Left lung (tissue), 10 donors: ENCODE measurements around the gene FGGY. TPM values are rescaled to one million over a fixed set of nuclear protein-coding genes. Genes with fewer than 3 reads are reported as not detected.

Experiments used
- ATAC-seq: fragments of 200-7000 bp; cut with Tn5 transposase; one replicate; pipeline ENCODE4 v1.9.1; 2020; ENCODE audit warnings: moderate library complexity
- DNase-seq, 4 donors: peaks; one replicate each; pipeline ENCODE4 v3.0.0-alpha.2; 2013 to 2020
- H3K27ac ChIP-seq, 2 donors: fragments of 200-600 bp; sonication (generic) in 1 of 2; one replicate each; pipeline versions ENCODE4 v1.5.0 to v1.8.0; 2020 to 2021
- H3K27me3 ChIP-seq, 2 donors: fragments of 200-600 bp; sonication (generic) in 1 of 2; one replicate each; pipeline versions ENCODE4 v1.5.0 to v1.8.0; 2020 to 2021
- H3K36me3 ChIP-seq, 2 donors: fragments of 200-600 bp; sonication (generic) in 1 of 2; one replicate each; pipeline versions ENCODE4 v1.5.0 to v1.8.0; 2020 to 2021
- H3K4me1 ChIP-seq, 2 donors: fragments of 200-600 bp; one replicate each; pipeline ENCODE4 v1.8.0; 2021
- H3K4me3 ChIP-seq, 2 donors: fragments of 200-600 bp; sonication (generic) in 1 of 2; one replicate each; pipeline versions ENCODE4 v1.5.0 to v1.8.0; 2020 to 2021; ENCODE audit warnings: mild to moderate bottlenecking in 1 of 2
- H3K9me3 ChIP-seq, 2 donors: fragments of 200-600 bp; sonication (generic) in 1 of 2; one replicate each; pipeline versions ENCODE4 v1.5.0 to v1.8.0; 2020 to 2021
- CTCF ChIP-seq, 2 donors: fragments of 200-600 bp; sonication (generic) in 1 of 2; IDR thresholded peaks; one replicate each; pipeline versions ENCODE4 v1.5.0 to v1.8.0; 2021; ENCODE audit warnings: antibody characterized with exemption in 2 of 2
- intact Hi-C, 2 donors: fragments of 100-400 bp; cut with DNase I; formaldehyde crosslinking; loops; one replicate each; pipeline versions ENCODE4 v1.11.2 to v1.14.2; 2022
- polyA plus RNA-seq, 6 donors: library from polyadenylated mRNA; unstranded; fragments of 120-200 nt; gene quantifications; one replicate each; pipeline ENCODE4 v1.2.1, GENCODE V29; 2013; ENCODE audit not compliant: insufficient read length in 6 of 6
- total RNA-seq, 2 donors: library from RNA; stranded (reverse); fragmentation: NEBNext Ultra II Directional; extraction: Animal tissue kit (Norgen Biotek cat#: 25700); gene quantifications; one replicate each; pipeline ENCODE4 v1.2.1, GENCODE V29; 2021
- donor health status: DM: no; HTN: yes; CAD: no.
- donor health status: DM: no; HTN: no; CAD: no.

FGGY gene
- total and polyA plus RNA-seq, 8 donors: 13.5 to 22.7 (median 18.4) TPM

- TF ChIP-seq CTCF (IDR thresholded peaks at IDR 0.05): no peak
- Histone ChIP-seq H3K27ac (no peak overlapping the region), H3K4me1 (peaks cover 0 to 5% of the 10 kb centered on the region in 2 donors), H3K9me3 (no peaks in the 10 kb centered on the region), H3K36me3 (no peaks in the 10 kb centered on the region), H3K4me3 (no peak overlapping the region), H3K27me3 (no peaks in the 10 kb centered on the region)
- intact Hi-C loops: no loop called here
- no peak for ATAC-seq
- no peak for DNase-seq
These were observed 304.1 kb downstream of the FGGY start for GRCh38 chr1:59601041-59601441.

GRCh38 chr1:59601811-59602210 is 304.9 kb downstream of the FGGY start:
- no peaks in the 10 kb centered on the region for H3K9me3 ChIP-seq
- ATAC-seq: no peak
- no peak for DNase-seq
- intact Hi-C loops: no loop called here
- no peak for TF ChIP-seq CTCF (IDR thresholded peaks at IDR 0.05)
- H3K36me3 ChIP-seq: no peaks in the 10 kb centered on the region
- H3K27ac ChIP-seq: no peak overlapping the region
- H3K4me1 ChIP-seq: no peaks in the 10 kb centered on the region
- no peak overlapping the region for H3K4me3 ChIP-seq
- H3K27me3 ChIP-seq: no peaks in the 10 kb centered on the region

GRCh38 chr1:59604191-59604590 is 307.3 kb downstream of the FGGY start:
- DNase-seq (no peak), ATAC-seq (no peak)
- no peak overlapping the region for H3K27ac ChIP-seq
- no peaks in the 10 kb centered on the region for H3K9me3 ChIP-seq
- no peaks in the 10 kb centered on the region for H3K36me3 ChIP-seq
- no peak for TF ChIP-seq CTCF (IDR thresholded peaks at IDR 0.05)
- no peaks in the 10 kb centered on the region for H3K4me1 ChIP-seq
- intact Hi-C loops: no loop called here
- no peak overlapping the region for H3K4me3 ChIP-seq
- no peaks in the 10 kb centered on the region for H3K27me3 ChIP-seq

GRCh38 chr1:59605184-59605583 is 308.3 kb downstream of the FGGY start:
- Histone ChIP-seq H3K4me1 (no peaks in the 10 kb centered on the region), H3K9me3 (no peaks in the 10 kb centered on the region), H3K27ac (no peak overlapping the region), H3K36me3 (no peaks in the 10 kb centered on the region), H3K4me3 (no peak overlapping the region), H3K27me3 (no peaks in the 10 kb centered on the region)
- intact Hi-C loops: no loop called here
- DNase-seq (no peak), ATAC-seq (no peak)
- TF ChIP-seq CTCF (IDR thresholded peaks at IDR 0.05): no peak

GRCh38 chr1:59605761-59606160 is 308.9 kb downstream of the FGGY start:
- ATAC-seq: no peak
- DNase-seq: no peak
- Histone ChIP-seq H3K4me1 (no peaks in the 10 kb centered on the region), H3K27ac (no peak overlapping the region), H3K9me3 (no peaks in the 10 kb centered on the region), H3K27me3 (no peaks in the 10 kb centered on the region), H3K36me3 (no peaks in the 10 kb centered on the region), H3K4me3 (no peak overlapping the region)
- TF ChIP-seq CTCF (IDR thresholded peaks at IDR 0.05): no peak
- intact Hi-C loops: no loop called here
